Fibroblast of mammary gland (primary cell): Measurements from ENCODE around the gene KCNE4.

ENCODE experiments used
- DNase-seq: peaks from one replicate; pipeline ENCODE4 v3.0.0-alpha.2; 2010; ENCODE audit warnings: low read depth
- H3K4me3 ChIP-seq: 2 replicates; pipeline ENCODE4 v1.5.1; 2011; ENCODE audit warnings: low read depth, mild to moderate bottlenecking, low read length, moderate library complexity; ENCODE audit not compliant: control insufficient read depth
- TF ChIP-seq, protein P1 (sequence below): conservative IDR thresholded peaks from 2 replicates; pipeline ENCODE4 v1.5.1; 2011; ENCODE audit warnings: low read depth, low read length, inconsistent platforms; ENCODE audit not compliant: control insufficient read depth, insufficient read depth

Gene KCNE4

DNA sequence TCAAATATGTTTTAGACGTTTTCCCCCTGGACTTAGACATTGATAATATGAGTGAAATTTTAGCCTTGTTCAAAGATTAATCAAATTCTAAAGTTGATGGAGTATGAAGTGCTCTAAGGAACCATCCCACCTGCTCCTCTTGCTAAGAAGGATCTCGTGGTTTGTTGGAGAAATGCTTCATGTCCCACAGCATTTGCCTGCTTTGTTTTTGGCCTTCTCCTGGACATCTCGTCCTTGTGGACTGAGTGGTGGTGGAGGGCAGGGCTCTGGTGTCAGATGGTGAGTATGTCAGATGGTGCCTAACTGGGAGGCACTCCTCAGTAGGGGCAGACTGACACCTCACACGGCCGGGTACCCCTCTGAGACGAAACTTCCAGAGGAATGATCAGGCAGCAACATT, 39.7 kb upstream of the KCNE4 start:
- no peak for DNase-seq
- TF ChIP-seq, protein P1, sequence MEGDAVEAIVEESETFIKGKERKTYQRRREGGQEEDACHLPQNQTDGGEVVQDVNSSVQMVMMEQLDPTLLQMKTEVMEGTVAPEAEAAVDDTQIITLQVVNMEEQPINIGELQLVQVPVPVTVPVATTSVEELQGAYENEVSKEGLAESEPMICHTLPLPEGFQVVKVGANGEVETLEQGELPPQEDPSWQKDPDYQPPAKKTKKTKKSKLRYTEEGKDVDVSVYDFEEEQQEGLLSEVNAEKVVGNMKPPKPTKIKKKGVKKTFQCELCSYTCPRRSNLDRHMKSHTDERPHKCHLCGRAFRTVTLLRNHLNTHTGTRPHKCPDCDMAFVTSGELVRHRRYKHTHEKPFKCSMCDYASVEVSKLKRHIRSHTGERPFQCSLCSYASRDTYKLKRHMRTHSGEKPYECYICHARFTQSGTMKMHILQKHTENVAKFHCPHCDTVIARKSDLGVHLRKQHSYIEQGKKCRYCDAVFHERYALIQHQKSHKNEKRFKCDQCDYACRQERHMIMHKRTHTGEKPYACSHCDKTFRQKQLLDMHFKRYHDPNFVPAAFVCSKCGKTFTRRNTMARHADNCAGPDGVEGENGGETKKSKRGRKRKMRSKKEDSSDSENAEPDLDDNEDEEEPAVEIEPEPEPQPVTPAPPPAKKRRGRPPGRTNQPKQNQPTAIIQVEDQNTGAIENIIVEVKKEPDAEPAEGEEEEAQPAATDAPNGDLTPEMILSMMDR = no peak
- H3K4me3 ChIP-seq = no peak overlapping the region

- no peak for DNase-seq
- H3K4me3 ChIP-seq = no peak overlapping the region
- TF ChIP-seq, protein P1 = no peak
Measured at GRCh38 chr2:223019390-223019930, 32.5 kb upstream of the KCNE4 start.

- no peak for DNase-seq
- TF ChIP-seq, protein P1 = no peak
- no peak overlapping the region for H3K4me3 ChIP-seq
Measured at GRCh38 chr2:223019987-223020717, 31.8 kb upstream of the KCNE4 start.

GRCh38 chr2:223020971-223021675, 30.9 kb upstream of the KCNE4 start:
- no peak overlapping the region for H3K4me3 ChIP-seq
- DNase-seq = no peak
- TF ChIP-seq, protein P1 = no peak

GRCh38 chr2:223026357-223027110, 25.5 kb upstream of the KCNE4 start:
- DNase-seq = peak; percentile 34
- TF ChIP-seq, protein P1 = no peak
- no peak overlapping the region for H3K4me3 ChIP-seq

DNA sequence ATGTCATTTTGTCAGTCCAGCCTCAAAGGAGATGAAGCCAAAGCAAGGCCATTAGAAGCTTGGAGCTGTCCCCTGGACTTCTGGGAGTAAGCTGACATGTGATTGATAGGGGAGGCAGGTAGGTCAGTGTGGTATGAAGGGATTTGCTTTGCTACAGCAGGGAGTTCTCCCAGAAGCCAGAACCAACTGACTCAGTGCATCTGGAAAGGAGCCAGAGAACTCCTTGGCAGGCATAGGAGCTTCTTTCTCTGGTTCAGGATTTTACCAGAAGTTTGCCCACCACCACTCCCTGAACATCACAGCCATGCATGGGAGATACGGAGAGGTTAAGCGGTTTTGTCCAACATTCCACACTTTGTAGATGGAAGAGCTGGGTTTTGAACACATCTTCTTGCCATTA, 24.5 kb upstream of the KCNE4 start:
- no peak overlapping the region for H3K4me3 ChIP-seq
- DNase-seq = peak; percentile 83
- TF ChIP-seq, protein P1 = no peak
